MM.1S (cell line): Measurements from ENCODE around the gene HHIPL1.

Experiments used
- CTCF ChIP-seq: fragments of 300-600 bp; sonication (generic); IDR thresholded peaks from 2 replicates; pipeline ENCODE4 v1.5.1; 2016; ENCODE audit warnings: antibody characterized with exemption, low read length, mixed read lengths
- EZH2 ChIP-seq: fragments of 300-600 bp; sonication (generic); optimal IDR thresholded peaks from 2 replicates; pipeline ENCODE3; 2017; ENCODE audit warnings: low read depth, mild to moderate bottlenecking, antibody characterized with exemption, low read length, mixed read lengths
- EZH2phosphoT487 ChIP-seq: fragments of 300-600 bp; sonication (generic); IDR thresholded peaks from 2 replicates; pipeline ENCODE4 v1.6.1; 2018; ENCODE audit warnings: antibody characterized with exemption, low read length

DNA sequence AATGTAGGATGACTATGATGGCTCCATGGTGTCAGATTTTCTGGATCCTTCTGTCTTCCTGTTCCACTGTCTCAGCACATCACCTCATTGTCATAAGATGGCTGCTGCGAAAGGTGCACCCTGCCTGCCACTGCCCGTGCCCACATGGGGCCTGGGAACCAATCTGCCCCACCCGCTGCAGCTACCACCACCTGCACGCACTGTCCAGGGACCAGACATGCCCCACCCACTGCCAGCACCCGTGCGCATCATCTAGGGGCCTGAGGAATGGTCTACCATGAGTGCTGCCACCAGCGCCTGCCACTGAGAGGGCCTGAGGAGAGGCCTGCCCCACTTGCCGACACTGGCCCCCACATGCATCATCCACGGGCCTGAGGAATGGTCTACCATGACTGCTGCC lies 63.0 kb downstream of the HHIPL1 start:
- TF ChIP-seq CTCF (no peak), EZH2 (no peak), EZH2phosphoT487 (no peak)
